ENCODE data around the gene TGFB3.
"Not testable (repeated sequence)": the region's sequence is repeated elsewhere in the genome, so short reads cannot be mapped to it uniquely, and the experiment has no call there.

The TGFB3 gene

DNA sequence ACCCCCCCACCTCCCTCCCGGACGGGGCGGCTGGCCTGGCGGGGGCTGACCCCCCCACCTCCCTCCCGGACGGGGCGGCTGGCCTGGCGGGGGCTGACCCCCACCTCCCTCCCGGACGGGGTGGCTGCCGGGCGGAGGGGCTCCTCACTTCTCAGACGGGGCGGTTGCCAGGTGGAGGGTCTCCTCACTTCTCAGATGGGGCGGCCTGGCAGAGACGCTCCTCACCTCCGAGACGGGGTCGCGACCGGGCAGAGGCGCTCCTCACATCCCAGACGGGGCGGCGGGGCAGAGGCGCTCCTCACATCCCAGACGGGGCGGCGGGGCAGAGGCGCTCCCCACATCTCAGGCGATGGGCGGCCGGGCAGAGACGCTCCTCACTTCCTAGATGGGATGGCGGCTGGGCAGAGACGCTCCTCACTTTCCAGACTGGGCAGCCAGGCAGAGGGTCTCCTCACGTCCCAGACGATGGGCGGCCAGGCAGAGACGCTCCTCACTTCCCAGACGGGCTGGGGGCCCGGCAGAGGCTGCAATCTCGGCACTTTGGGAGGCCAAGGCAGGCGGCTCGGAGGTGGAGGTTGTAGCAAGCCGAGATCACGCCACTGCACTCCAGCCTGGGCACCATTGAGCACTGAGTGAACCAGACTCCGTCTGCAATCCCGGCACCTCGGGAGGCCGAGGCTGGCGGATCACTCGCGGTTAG lies 56.5 kb downstream of the TGFB3 start:
- H3K36me3 ChIP-seq (ENCODE audit: control insufficient read depth, insufficient read depth, low read length); H3K27me3 ChIP-seq (ENCODE audit: control insufficient read depth, insufficient read depth, low read length); H3K4me3 ChIP-seq (ENCODE audit: low read depth, low read length); H3K9me3 ChIP-seq (ENCODE audit: control insufficient read depth, insufficient read depth, low read depth, low read length); H3K4me1 ChIP-seq (ENCODE audit: control insufficient read depth, insufficient read depth, low read length); H3K27ac ChIP-seq (ENCODE audit: low read depth, low read length); H3K9ac ChIP-seq (ENCODE audit: low read length): not testable (repeated sequence)

DNA sequence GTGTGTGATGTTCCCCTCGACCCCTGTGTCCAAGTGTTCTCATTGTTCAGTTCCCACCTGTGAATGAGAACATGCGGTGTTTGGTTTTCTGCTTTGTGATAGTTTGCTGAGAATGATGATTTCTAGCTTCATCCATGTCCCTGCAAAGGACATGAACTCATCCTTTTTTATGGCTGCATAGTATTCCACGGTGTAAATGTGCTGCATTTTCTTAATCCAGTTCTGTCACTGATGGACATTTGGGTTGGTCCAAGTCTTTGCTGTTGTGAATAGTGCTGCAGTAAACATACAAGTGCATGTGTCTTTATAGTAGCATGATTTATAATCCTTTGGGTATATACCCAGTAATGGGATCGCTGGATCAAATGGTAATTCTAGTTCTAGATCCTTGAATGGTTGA lies 61.4 kb downstream of the TGFB3 start:
- not testable (repeated sequence) for H3K27me3 ChIP-seq (ENCODE audit: control insufficient read depth, insufficient read depth, low read length); H3K4me3 ChIP-seq (ENCODE audit: low read depth, low read length)

DNA sequence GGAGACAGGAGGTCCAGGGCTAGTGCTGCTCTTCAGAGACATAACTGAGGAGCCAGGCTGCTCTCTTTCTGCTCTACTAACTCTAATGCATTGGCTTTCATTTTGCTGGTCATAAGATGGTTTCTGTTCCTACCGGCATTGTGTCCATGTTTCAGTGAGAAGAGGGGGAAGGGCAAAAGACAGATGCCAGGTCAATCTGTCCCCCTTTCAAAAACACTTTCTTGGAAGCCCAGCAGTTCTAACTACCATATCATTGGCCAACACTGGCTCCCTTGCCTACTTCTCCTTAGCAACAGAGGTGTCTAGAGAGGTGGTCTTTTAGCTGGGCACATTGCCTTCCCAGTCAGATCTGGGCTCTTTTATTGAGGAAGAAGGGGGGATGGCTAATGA lies 63.9 kb downstream of the TGFB3 start:
- no peak overlapping the region for H3K27ac ChIP-seq (ENCODE audit: low read depth, low read length)

More for the DNA sequence above, 61.4 kb downstream of the TGFB3 start:
- not testable (repeated sequence) for H3K9ac ChIP-seq (ENCODE audit: low read length); H3K9me3 ChIP-seq (ENCODE audit: control insufficient read depth, insufficient read depth, low read depth, low read length); H3K27ac ChIP-seq (ENCODE audit: low read depth, low read length); H3K36me3 ChIP-seq (ENCODE audit: control insufficient read depth, insufficient read depth, low read length)
- H3K4me1 ChIP-seq (ENCODE audit: control insufficient read depth, insufficient read depth, low read length), result peaks cover 15% of the 10 kb centered on the region; the same call in 1 of the 2 replicates

DNA sequence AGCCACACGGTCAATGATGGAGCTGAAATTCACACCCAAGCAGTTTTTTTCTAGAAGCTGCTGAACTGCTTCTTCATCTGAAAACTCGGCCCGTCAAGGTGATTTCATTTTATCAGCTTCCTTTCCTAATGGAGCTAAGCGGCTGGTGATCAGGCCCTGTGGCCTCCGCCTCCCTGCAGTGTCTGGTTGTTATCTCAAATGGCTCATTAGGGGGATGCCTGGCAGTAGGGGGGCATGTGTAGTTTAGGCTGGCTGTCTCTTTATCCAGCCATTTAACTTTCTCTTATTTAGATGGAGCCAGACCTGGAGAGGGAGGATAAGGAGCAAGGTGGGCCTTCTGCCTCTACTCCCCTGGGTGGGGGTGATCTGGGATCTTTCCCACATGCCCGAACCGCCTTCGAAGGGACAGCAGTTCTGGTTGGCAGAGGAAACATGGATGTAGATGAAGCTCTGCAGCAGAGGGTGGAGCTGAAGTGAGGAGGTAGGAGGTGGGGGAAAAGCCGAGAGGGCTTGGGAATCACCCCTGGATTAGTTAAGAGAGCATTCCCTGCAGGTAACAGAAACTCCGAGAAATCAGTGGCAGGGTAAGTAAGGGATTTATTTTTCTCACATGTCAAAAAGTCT lies 64.4 kb downstream of the TGFB3 start:
- Histone ChIP-seq H3K36me3 (ENCODE audit: control insufficient read depth, insufficient read depth, low read length) (no peaks in the 10 kb centered on the region), H3K9ac (ENCODE audit: low read length) (no peak overlapping the region), H3K9me3 (ENCODE audit: control insufficient read depth, insufficient read depth, low read depth, low read length) (no peaks in the 10 kb centered on the region), H3K4me3 (ENCODE audit: low read depth, low read length) (no peak overlapping the region), H3K4me1 (ENCODE audit: control insufficient read depth, insufficient read depth, low read length) (peaks cover 15% of the 10 kb centered on the region; the same call in 1 of the 2 replicates), H3K27me3 (ENCODE audit: control insufficient read depth, insufficient read depth, low read length) (no peaks in the 10 kb centered on the region), H3K27ac (ENCODE audit: low read depth, low read length) (no peak overlapping the region)

More for the DNA sequence above, 63.9 kb downstream of the TGFB3 start:
- Histone ChIP-seq H3K27me3 (ENCODE audit: control insufficient read depth, insufficient read depth, low read length) (no peaks in the 10 kb centered on the region), H3K4me1 (ENCODE audit: control insufficient read depth, insufficient read depth, low read length) (peaks cover 15% of the 10 kb centered on the region; the same call in 1 of the 2 replicates), H3K9me3 (ENCODE audit: control insufficient read depth, insufficient read depth, low read depth, low read length) (no peaks in the 10 kb centered on the region), H3K36me3 (ENCODE audit: control insufficient read depth, insufficient read depth, low read length) (no peaks in the 10 kb centered on the region), H3K9ac (ENCODE audit: low read length) (no peak overlapping the region), H3K4me3 (ENCODE audit: low read depth, low read length) (no peak overlapping the region)

DNA sequence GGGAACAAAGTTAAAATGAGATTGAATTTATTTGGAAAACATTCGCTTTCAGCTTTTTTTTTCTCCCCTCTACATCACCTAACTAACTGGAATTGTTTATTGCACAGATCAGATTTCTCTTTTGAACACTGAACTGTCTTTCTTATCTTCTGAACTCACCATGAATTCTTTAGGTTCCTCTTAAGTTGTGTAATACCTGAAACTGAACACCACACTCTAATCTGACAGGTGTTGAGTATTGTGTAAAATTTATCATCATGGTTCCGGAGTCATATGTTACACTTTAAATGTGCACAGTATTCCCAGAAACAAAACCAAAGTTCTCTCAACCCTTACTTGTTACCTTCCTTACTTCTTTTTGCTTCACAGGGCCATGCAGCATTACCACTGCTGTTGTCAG lies 66.8 kb downstream of the TGFB3 start:
- Histone ChIP-seq H3K36me3 (ENCODE audit: control insufficient read depth, insufficient read depth, low read length) (no peaks in the 10 kb centered on the region), H3K27ac (ENCODE audit: low read depth, low read length) (no peak overlapping the region), H3K9me3 (ENCODE audit: control insufficient read depth, insufficient read depth, low read depth, low read length) (no peaks in the 10 kb centered on the region), H3K9ac (ENCODE audit: low read length) (no peak overlapping the region), H3K27me3 (ENCODE audit: control insufficient read depth, insufficient read depth, low read length) (no peaks in the 10 kb centered on the region), H3K4me3 (ENCODE audit: low read depth, low read length) (no peak overlapping the region), H3K4me1 (ENCODE audit: control insufficient read depth, insufficient read depth, low read length) (peaks cover 24% of the 10 kb centered on the region; the same call in 1 of the 2 replicates)

DNA sequence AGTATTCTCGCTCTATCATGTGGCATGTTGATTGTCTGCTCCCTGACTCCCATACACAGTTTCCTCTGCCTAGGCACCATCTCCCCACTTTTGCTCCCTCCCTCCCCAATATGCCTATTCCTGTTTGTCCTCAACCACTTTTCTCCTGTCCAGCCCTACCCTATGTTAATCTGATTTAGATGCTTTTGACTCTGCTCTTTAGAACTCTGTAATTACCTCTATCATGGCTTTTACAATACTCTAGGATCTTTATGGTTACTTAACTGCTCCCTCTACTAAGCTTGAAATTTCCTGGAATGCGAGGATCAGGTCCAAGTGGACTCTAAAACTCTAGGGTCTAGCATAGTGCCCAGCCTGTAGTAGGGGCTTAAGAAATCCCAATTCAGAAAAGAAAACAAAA lies 68.6 kb downstream of the TGFB3 start:
- Histone ChIP-seq H3K9me3 (ENCODE audit: control insufficient read depth, insufficient read depth, low read depth, low read length) (no peaks in the 10 kb centered on the region), H3K27me3 (ENCODE audit: control insufficient read depth, insufficient read depth, low read length) (no peaks in the 10 kb centered on the region), H3K4me3 (ENCODE audit: low read depth, low read length) (no peak overlapping the region), H3K4me1 (ENCODE audit: control insufficient read depth, insufficient read depth, low read length) (peaks cover 24% of the 10 kb centered on the region; the same call in 1 of the 2 replicates), H3K9ac (ENCODE audit: low read length) (no peak overlapping the region), H3K27ac (ENCODE audit: low read depth, low read length) (no peak overlapping the region), H3K36me3 (ENCODE audit: control insufficient read depth, insufficient read depth, low read length) (peaks cover 1% of the 10 kb centered on the region; the same call in 1 of the 2 replicates)

DNA sequence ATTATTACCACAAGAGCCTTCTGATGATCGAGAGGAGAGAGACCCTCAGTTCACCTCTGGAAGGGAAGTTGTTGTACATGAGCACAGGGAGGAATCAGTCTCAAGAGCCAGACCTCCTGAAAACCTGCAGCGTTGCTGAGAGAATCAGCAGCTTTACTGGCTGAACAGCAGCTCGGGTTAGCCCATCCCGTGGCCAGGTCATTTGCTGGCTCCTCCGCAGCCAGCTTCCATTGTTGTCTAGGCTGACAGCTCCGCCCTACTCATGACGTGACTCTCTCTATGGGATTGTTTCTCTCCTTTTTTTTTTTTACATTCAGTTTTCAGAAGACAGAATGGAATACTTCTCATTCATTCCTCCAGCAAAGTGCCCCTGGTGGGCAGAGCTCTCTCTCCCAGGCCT lies 69.9 kb downstream of the TGFB3 start:
- Histone ChIP-seq H3K9me3 (ENCODE audit: control insufficient read depth, insufficient read depth, low read depth, low read length) (no peaks in the 10 kb centered on the region), H3K36me3 (ENCODE audit: control insufficient read depth, insufficient read depth, low read length) (peaks cover 7% of the 10 kb centered on the region; the same call in 1 of the 2 replicates), H3K27me3 (ENCODE audit: control insufficient read depth, insufficient read depth, low read length) (no peaks in the 10 kb centered on the region), H3K4me1 (ENCODE audit: control insufficient read depth, insufficient read depth, low read length) (peaks cover 11% of the 10 kb centered on the region; the same call in 1 of the 2 replicates), H3K4me3 (ENCODE audit: low read depth, low read length) (no peak overlapping the region), H3K27ac (ENCODE audit: low read depth, low read length) (no peak overlapping the region), H3K9ac (ENCODE audit: low read length) (no peak overlapping the region)

DNA sequence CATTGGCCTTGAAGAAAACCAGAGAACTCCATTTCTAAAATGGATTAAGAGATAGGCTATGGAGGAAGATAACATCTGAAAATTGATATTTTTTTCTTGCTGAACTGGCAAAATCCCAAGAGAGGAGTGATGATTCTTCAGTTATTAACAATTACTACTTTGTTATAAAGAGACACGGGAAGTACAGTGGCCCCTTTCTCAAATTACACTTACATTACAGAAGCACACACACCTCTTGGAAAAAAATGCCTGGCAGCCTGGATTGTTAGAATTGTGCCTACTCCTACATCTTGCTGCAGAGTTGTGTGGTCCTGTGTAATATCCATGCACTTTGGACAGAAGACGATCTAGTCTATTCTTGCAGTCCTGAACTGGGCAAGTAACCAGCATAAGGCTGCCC lies 71.7 kb downstream of the TGFB3 start:
- Histone ChIP-seq H3K9me3 (ENCODE audit: control insufficient read depth, insufficient read depth, low read depth, low read length) (no peaks in the 10 kb centered on the region), H3K27ac (ENCODE audit: low read depth, low read length) (no peak overlapping the region), H3K9ac (ENCODE audit: low read length) (no peak overlapping the region), H3K4me3 (ENCODE audit: low read depth, low read length) (no peak overlapping the region), H3K27me3 (ENCODE audit: control insufficient read depth, insufficient read depth, low read length) (no peaks in the 10 kb centered on the region), H3K36me3 (ENCODE audit: control insufficient read depth, insufficient read depth, low read length) (peaks cover 7% of the 10 kb centered on the region; the same call in 1 of the 2 replicates), H3K4me1 (ENCODE audit: control insufficient read depth, insufficient read depth, low read length) (peaks cover 9% of the 10 kb centered on the region; the same call in 1 of the 2 replicates)

DNA sequence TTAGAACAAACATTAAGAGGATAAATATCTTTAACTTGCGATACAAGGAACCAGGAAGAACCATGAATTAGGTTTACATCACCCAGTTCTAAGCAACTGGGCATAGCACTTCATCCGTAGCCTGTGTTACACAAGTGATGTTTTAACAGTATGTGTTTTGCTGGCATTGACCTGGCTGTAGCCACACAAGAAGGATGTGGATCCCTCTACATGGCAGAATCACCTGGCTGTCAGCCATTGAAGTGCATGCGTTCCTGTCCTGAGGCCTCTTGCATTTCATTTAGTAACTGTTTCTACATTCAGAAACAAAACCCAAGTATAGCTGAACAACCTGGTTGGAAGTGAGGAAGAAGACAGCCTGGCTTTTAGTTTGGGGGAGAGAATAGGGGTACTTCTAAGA lies 72.2 kb downstream of the TGFB3 start:
- no peak overlapping the region for H3K27ac ChIP-seq (ENCODE audit: low read depth, low read length)
- peaks cover 9% of the 10 kb centered on the region; the same call in 1 of the 2 replicates for H3K4me1 ChIP-seq (ENCODE audit: control insufficient read depth, insufficient read depth, low read length)
- H3K9me3 ChIP-seq (ENCODE audit: control insufficient read depth, insufficient read depth, low read depth, low read length), result no peaks in the 10 kb centered on the region
- H3K4me3 ChIP-seq (ENCODE audit: low read depth, low read length), result no peak overlapping the region
- no peak overlapping the region for H3K9ac ChIP-seq (ENCODE audit: low read length)
- H3K27me3 ChIP-seq (ENCODE audit: control insufficient read depth, insufficient read depth, low read length), result no peaks in the 10 kb centered on the region
- peaks cover 7% of the 10 kb centered on the region; the same call in 1 of the 2 replicates for H3K36me3 ChIP-seq (ENCODE audit: control insufficient read depth, insufficient read depth, low read length)

Measured in HUES6 (cell line).